Esophagus muscularis mucosa (tissue), 4 donors: ENCODE results near the gene TNRC6C. TPM values are rescaled to one million over a fixed set of nuclear protein-coding genes. Genes with fewer than 3 reads are reported as not detected.

ENCODE experiments used
- DNase-seq: peaks from one replicate; pipeline ENCODE4 v3.0.0-alpha.2; 2017; ENCODE audit errors: extremely low spot score
- H3K27ac ChIP-seq, 4 donors: fragments of 200-600 bp; sonication (generic); replicated peaks in 1 of 4; 1 replicate in 3 of 4; 2 replicates in 1 of 4; pipeline ENCODE4 v1.5.1; 2016 to 2019; ENCODE audit warnings: mild to moderate bottlenecking in 1 of 4
- H3K27me3 ChIP-seq, 4 donors: fragments of 200-600 bp; sonication (generic); one replicate each; pipeline versions ENCODE4 v1.5.1 to v1.6.0; 2016 to 2019
- H3K36me3 ChIP-seq, 4 donors: fragments of 200-600 bp; sonication (generic); one replicate each; pipeline ENCODE4 v1.5.1; 2016 to 2019
- H3K4me1 ChIP-seq, 4 donors: fragments of 200-600 bp; sonication (generic); one replicate each; pipeline ENCODE4 v1.5.1; 2016 to 2019
- H3K4me3 ChIP-seq, 4 donors: fragments of 200-600 bp; sonication (generic); 1 replicate in 2 of 4; 2 replicates in 2 of 4; pipeline ENCODE4 v1.5.1; 2016 to 2019; ENCODE audit warnings: mild to moderate bottlenecking in 4 of 4, moderate library complexity in 1 of 4
- H3K9me3 ChIP-seq, 4 donors: fragments of 200-600 bp; sonication (generic); 1 replicate in 3 of 4; 2 replicates in 1 of 4; pipeline ENCODE4 v1.5.1; 2016 to 2019
- CTCF ChIP-seq, 3 experiments: fragments of 200-600 bp in 2 of 3; fragments of 450-650 bp in 1 of 3; sonication (generic) in 2 of 3; IDR thresholded peaks; one replicate each; pipeline ENCODE4 v1.5.1; 2017 to 2019; ENCODE audit warnings: antibody characterized with exemption in 3 of 3, mild to moderate bottlenecking in 2 of 3, moderate library complexity in 1 of 3
- EP300 ChIP-seq: sonication (generic); formaldehyde crosslinking; IDR thresholded peaks from one replicate; pipeline ENCODE4 v1.6.1; 2017; ENCODE audit warnings: antibody characterized with exemption
- POLR2A ChIP-seq: fragments of 450-650 bp; IDR thresholded peaks from one replicate; pipeline ENCODE4 v1.6.1; 2017; ENCODE audit warnings: antibody characterized with exemption, moderate library complexity, mild to moderate bottlenecking, low read depth
- POLR2AphosphoS5 ChIP-seq, 2 donors: sonication (generic); formaldehyde crosslinking; IDR thresholded peaks; one replicate each; pipeline ENCODE4 v1.6.1; 2017; ENCODE audit warnings: antibody characterized with exemption in 2 of 2
- WGBS: methylation state at CpG from one replicate; pipeline ENCODE4 v1.1.5; 2018; 5-methylcytosine and 5-hydroxymethylcytosine counted together
- intact Hi-C: fragments of 100-400 bp; cut with DNase I; formaldehyde crosslinking; loops from one replicate; pipeline ENCODE4 v1.15.1; 2023
- total RNA-seq, 4 donors: library from RNA; depleted of rRNA; stranded (reverse); fragments of >200 nt; gene quantifications; one replicate each; pipeline versions ENCODE4 v1.1.0 to v1.2.1, GENCODE V29; 2016

Gene TNRC6C
- total RNA-seq, 4 donors from 2014 or later, result 21.4 to 31.6 (median 29.0) TPM

GRCh38 chr17:78038748-78039288 is 80.3 kb downstream of the TNRC6C start:
- 91% methylated on average over 11 of the region's 11 CpGs for WGBS
- Histone ChIP-seq H3K36me3 (peaks cover 7 to 19% (median 15%) of the 10 kb centered on the region in 4 donors), H3K27ac (peak overlapping the region; percentile 87 to 94 (median 91)), H3K9me3 (no peaks in the 10 kb centered on the region), H3K27me3 (no peaks in the 10 kb centered on the region), H3K4me1 (peaks cover 10 to 52% (median 48%) of the 10 kb centered on the region in 4 donors), H3K4me3 (no peak overlapping the region)
- no peak for TF ChIP-seq POLR2AphosphoS5 (IDR thresholded peaks at IDR 0.05)
- TF ChIP-seq CTCF (IDR thresholded peaks at IDR 0.05), result no peak
- no peak for TF ChIP-seq EP300
- TF ChIP-seq POLR2A, result no peak
- intact Hi-C loops, result no loop called here
- peak; percentile 19 for DNase-seq

GRCh38 chr17:78039581-78039980 is 81.1 kb downstream of the TNRC6C start:
- Histone ChIP-seq H3K4me1 (peaks cover 10 to 57% (median 52%) of the 10 kb centered on the region in 4 donors), H3K4me3 (no peak overlapping the region), H3K27me3 (no peaks in the 10 kb centered on the region), H3K36me3 (peaks cover 7 to 12% (median 8%) of the 10 kb centered on the region in 4 donors), H3K27ac (peak overlapping the region; percentile 87 to 94 (median 91)), H3K9me3 (no peaks in the 10 kb centered on the region)
- intact Hi-C loops, result no loop called here
- TF ChIP-seq CTCF (IDR thresholded peaks at IDR 0.05) (no peak), POLR2A (no peak), POLR2AphosphoS5 (IDR thresholded peaks at IDR 0.05) (no peak), EP300 (no peak)
- peak; percentile 64 for DNase-seq
- 70% methylated on average over 4 of the region's 5 CpGs for WGBS

- Histone ChIP-seq H3K36me3 (peaks cover 0 to 10% (median 6%) of the 10 kb centered on the region in 4 donors), H3K27ac (peak overlapping the region; percentile 87 to 94 (median 91)), H3K9me3 (no peaks in the 10 kb centered on the region), H3K4me1 (peaks cover 10 to 52% (median 50%) of the 10 kb centered on the region in 4 donors), H3K4me3 (peak overlapping the region; percentile 56 to 70 (median 58)), H3K27me3 (no peaks in the 10 kb centered on the region)
- peak; percentile 92 for DNase-seq
- intact Hi-C loops, result no loop called here
- 14% methylated on average over 33 of the region's 44 CpGs for WGBS
- TF ChIP-seq CTCF (IDR thresholded peaks at IDR 0.05) (peak in 2 of 3 experiments; percentile 14 to 17), EP300 (no peak), POLR2A (no peak), POLR2AphosphoS5 (IDR thresholded peaks at IDR 0.05) (peak; percentile 54 to 71)
These were observed 82.2 kb downstream of the TNRC6C start for GRCh38 chr17:78040440-78041385.

- TF ChIP-seq EP300 (no peak), POLR2A (no peak), POLR2AphosphoS5 (IDR thresholded peaks at IDR 0.05) (peak in 1 of 2 donors; percentile 2)
- peak; percentile 17 for DNase-seq
- Histone ChIP-seq H3K9me3 (no peaks in the 10 kb centered on the region), H3K36me3 (peaks cover 0 to 10% (median 6%) of the 10 kb centered on the region in 4 donors), H3K4me3 (peak overlapping the region; percentile 56 to 70 (median 58)), H3K4me1 (peaks cover 11 to 53% (median 51%) of the 10 kb centered on the region in 4 donors), H3K27me3 (no peaks in the 10 kb centered on the region), H3K27ac (peak overlapping the region; percentile 87 to 94 (median 91))
- intact Hi-C loops, result no loop called here
- 26% methylated on average over 6 of the region's 6 CpGs for WGBS
These were observed 83.1 kb downstream of the TNRC6C start for GRCh38 chr17:78041386-78042179.
